Neural progenitor cell (in vitro differentiated cells): ENCODE results near the gene RFX6.

Source experiments
- CTCF ChIP-seq: fragments of 200-600 bp; sonication (generic); IDR thresholded peaks from 2 replicates; pipeline ENCODE4 v1.5.1; 2017; ENCODE audit warnings: antibody characterized with exemption, mild to moderate bottlenecking
- EZH2 ChIP-seq: fragments of 200-600 bp; sonication (generic); IDR thresholded peaks from 2 replicates; pipeline ENCODE4 v1.6.1; 2017; ENCODE audit warnings: antibody characterized with exemption, mild to moderate bottlenecking, moderate library complexity
- EZH2phosphoT487 ChIP-seq: fragments of 200-600 bp; sonication (generic); IDR thresholded peaks from 2 replicates; pipeline ENCODE4 v1.6.1; 2017; ENCODE audit warnings: antibody characterized with exemption

GRCh38 chr6:116866281-116866871 is 10.7 kb upstream of the RFX6 start:
- TF ChIP-seq CTCF (no peak), EZH2 (no peak), EZH2phosphoT487 (no peak)
